ENCODE measurements around the gene ITGB7.

DNA sequence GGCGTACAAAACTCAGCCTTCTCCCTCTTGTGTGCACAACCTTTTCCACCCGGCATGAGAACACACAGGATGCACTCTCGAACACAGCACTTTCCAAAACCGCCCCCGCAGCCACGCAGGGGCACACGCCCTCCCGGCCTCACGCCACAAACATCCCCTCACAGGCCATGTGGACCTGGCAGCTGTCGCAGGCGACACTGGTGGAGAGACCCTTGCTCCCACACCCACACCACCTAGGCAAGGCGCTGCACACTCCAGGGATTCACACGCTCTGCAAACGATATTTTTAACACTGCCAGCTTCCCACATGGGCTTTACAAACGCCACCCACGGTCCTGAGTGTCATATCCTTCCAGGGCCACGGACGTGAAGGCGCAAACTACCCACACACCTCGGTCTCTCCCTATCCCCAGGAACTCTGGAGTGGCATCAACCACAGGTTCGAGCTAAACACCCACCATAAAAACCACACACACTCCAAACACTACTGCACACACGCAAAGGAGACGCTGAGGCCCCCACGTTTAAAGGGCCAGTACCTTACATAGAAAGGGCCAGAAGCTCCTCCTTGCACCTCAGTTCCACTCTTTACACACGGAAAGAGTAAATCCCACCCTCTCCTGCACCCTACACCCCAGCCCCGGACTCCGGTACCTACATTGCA, 12.4 kb upstream of the ITGB7 start:
- TF ChIP-seq, protein P1, sequence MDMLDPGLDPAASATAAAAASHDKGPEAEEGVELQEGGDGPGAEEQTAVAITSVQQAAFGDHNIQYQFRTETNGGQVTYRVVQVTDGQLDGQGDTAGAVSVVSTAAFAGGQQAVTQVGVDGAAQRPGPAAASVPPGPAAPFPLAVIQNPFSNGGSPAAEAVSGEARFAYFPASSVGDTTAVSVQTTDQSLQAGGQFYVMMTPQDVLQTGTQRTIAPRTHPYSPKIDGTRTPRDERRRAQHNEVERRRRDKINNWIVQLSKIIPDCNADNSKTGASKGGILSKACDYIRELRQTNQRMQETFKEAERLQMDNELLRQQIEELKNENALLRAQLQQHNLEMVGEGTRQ (IDR thresholded peaks at IDR 0.05; ENCODE audit: low read depth, low read length) = no peak
- TF ChIP-seq CEBPB (IDR thresholded peaks at IDR 0.05; ENCODE audit: low read depth, low read length) (no peak), MAFK (IDR thresholded peaks at IDR 0.05; ENCODE audit: low read depth, low read length) (no peak), MXI1 (IDR thresholded peaks at IDR 0.05; ENCODE audit: borderline replicate concordance, low read depth, low read length) (peak; percentile 75; the same call in 1 of the 2 replicates), RCOR1 (IDR thresholded peaks at IDR 0.05; ENCODE audit: insufficient replicate concordance, low read length) (no peak), SMC3 (IDR thresholded peaks at IDR 0.05; ENCODE audit: low read depth, low read length) (no peak), POLR2A (IDR thresholded peaks at IDR 0.05; ENCODE audit: low read depth, low read length) (0 out of 2 replicates have a peak, but pooled peaks have one; percentile 34), BHLHE40 (IDR thresholded peaks at IDR 0.05; ENCODE audit: low read depth, low read length) (0 out of 2 replicates have a peak, but pooled peaks have one; percentile 3), NFE2L2 (IDR thresholded peaks at IDR 0.05; ENCODE audit: low read depth, low read length) (no peak), CHD1 (IDR thresholded peaks at IDR 0.05; ENCODE audit: low read depth, low read length) (no peak), FOS (IDR thresholded peaks at IDR 0.05; ENCODE audit: low read depth, low read length) (no peak), ELK1 (IDR thresholded peaks at IDR 0.05; ENCODE audit: borderline replicate concordance, low read depth, low read length) (no peak)
- TF ChIP-seq, protein P2, sequence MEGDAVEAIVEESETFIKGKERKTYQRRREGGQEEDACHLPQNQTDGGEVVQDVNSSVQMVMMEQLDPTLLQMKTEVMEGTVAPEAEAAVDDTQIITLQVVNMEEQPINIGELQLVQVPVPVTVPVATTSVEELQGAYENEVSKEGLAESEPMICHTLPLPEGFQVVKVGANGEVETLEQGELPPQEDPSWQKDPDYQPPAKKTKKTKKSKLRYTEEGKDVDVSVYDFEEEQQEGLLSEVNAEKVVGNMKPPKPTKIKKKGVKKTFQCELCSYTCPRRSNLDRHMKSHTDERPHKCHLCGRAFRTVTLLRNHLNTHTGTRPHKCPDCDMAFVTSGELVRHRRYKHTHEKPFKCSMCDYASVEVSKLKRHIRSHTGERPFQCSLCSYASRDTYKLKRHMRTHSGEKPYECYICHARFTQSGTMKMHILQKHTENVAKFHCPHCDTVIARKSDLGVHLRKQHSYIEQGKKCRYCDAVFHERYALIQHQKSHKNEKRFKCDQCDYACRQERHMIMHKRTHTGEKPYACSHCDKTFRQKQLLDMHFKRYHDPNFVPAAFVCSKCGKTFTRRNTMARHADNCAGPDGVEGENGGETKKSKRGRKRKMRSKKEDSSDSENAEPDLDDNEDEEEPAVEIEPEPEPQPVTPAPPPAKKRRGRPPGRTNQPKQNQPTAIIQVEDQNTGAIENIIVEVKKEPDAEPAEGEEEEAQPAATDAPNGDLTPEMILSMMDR (conservative IDR thresholded peaks at IDR 0.05; ENCODE audit: low read depth, low read length) = no peak
